ENCODE results near the gene PPP2R3A. TPM values are rescaled to one million over a fixed set of nuclear protein-coding genes. Genes with fewer than 3 reads are reported as not detected.

Gene PPP2R3A
- total and polyA plus RNA-seq, 2 of the 13 experiments (the other 11 are each of a cell fraction or from before 2014, with no cell fraction given) = 0.07 to 0.12 TPM

- no peak for TF ChIP-seq RERE (CRISPR knock-in tag; IDR thresholded peaks at IDR 0.05; ENCODE audit: low read depth)
- TF ChIP-seq KLF16 (CRISPR knock-in tag; IDR thresholded peaks at IDR 0.05) = no peak
- no peak for TF ChIP-seq ZBTB49 (CRISPR knock-in tag; IDR thresholded peaks at IDR 0.05; ENCODE audit: borderline replicate concordance)
- no peak for TF ChIP-seq TMF1 (CRISPR knock-in tag; IDR thresholded peaks at IDR 0.05; ENCODE audit: low read depth)
- TF ChIP-seq LCORL (IDR thresholded peaks at IDR 0.05) = no peak
- no peak for TF ChIP-seq LCORL (CRISPR knock-in tag; IDR thresholded peaks at IDR 0.05)
- no peak for TF ChIP-seq MYNN (CRISPR knock-in tag; IDR thresholded peaks at IDR 0.05; ENCODE audit: low read depth)
- TF ChIP-seq ZNF224 (CRISPR knock-in tag; IDR thresholded peaks at IDR 0.05) = no peak
- no peak for TF ChIP-seq RAD51 (IDR thresholded peaks at IDR 0.05; ENCODE audit: borderline replicate concordance)
- TF ChIP-seq FOSL2 (CRISPR knock-in tag; IDR thresholded peaks at IDR 0.05) = 0 out of 2 replicates have a peak, but pooled peaks have one; percentile 29
- TF ChIP-seq PRDM10 (CRISPR knock-in tag; IDR thresholded peaks at IDR 0.05; ENCODE audit: low read depth) = peak; percentile 97
- no peak for TF ChIP-seq RAD21 (CRISPR knock-in tag; IDR thresholded peaks at IDR 0.05)
- no peak for TF ChIP-seq TFAP4 (IDR thresholded peaks at IDR 0.05; ENCODE audit: borderline replicate concordance, low read depth)
- peak; percentile 51 for TF ChIP-seq TEAD3 (CRISPR knock-in tag; optimal IDR thresholded peaks at IDR 0.05; ENCODE audit: borderline replicate concordance)
- TF ChIP-seq FOXP1 (IDR thresholded peaks at IDR 0.05) = no peak
- TF ChIP-seq FOXP1 (CRISPR knock-in tag; IDR thresholded peaks at IDR 0.05) = no peak
- no peak for TF ChIP-seq ZNF770 (CRISPR knock-in tag; IDR thresholded peaks at IDR 0.05)
Measured at GRCh38 chr3:136114421-136114820, 148.9 kb downstream of the PPP2R3A start (continued).

All from HepG2 (cell line).